ENCODE data around the gene SAMD13. TPM values are rescaled to one million over a fixed set of nuclear protein-coding genes. Genes with fewer than 3 reads are reported as not detected.

The SAMD13 gene
- total and polyA plus RNA-seq, 8 donors = 1.4 to 9.0 (median 4.1) TPM; not detected in 2

DNA sequence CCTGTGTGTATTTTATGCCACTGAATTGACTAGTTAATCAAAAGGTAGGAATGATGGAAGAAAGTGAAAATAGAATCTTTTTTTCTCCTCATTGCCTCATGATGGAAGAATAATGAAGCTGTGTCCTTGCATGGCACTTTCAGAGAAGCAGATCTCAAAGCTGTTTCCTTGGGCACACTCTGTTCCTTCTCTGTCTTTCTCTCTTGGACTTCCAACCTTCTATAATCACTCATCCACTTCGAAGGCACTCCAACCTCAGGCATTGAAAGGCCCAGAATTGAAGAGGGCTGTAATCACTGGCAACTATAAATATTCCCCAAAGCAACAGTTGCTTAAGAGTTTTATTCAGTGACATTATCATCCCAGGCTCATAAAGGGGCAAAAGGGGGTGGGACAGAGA, 65.7 kb downstream of the SAMD13 start:
- no peak for TF ChIP-seq POLR2AphosphoS5 (IDR thresholded peaks at IDR 0.05)
- peak; percentile 20 for TF ChIP-seq EP300 (IDR thresholded peaks at IDR 0.05)
- H3K9me3 ChIP-seq = no peaks in the 10 kb centered on the region
- WGBS, 5 donors = 55 to 89% (median 81%) methylated on average over 1 of the region's 1 CpG
- H3K4me3 ChIP-seq = no peak overlapping the region
- H3K4me1 ChIP-seq = peaks cover 0 to 16% (median 10%) of the 10 kb centered on the region in 4 donors
- DNase-seq = no peak
- H3K27ac ChIP-seq = no peak overlapping the region
- intact Hi-C loops (cut with DNase I; ENCODE audit: low total_unique reads) = no loop called here
- no peaks in the 10 kb centered on the region for H3K36me3 ChIP-seq
- no peaks in the 10 kb centered on the region for H3K27me3 ChIP-seq

DNA sequence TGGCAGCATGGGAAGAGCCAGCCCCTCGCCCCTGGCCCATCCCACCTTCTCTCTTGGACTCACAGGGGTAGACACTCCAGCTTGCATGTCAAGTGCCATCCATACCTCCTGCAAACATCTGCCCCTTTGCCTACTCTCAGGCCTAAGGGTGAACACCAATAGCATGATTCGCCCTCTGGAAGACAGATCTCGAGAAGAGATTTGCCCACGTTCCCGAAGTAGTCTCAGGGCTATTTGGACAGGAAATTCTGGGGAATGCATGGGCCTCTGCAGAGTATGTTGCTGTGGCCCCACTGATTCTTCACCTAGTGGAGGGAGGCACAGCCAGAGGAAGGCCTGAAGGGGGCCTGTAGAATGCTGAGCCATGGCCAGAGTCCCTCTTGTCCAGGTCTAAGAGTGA, 66.9 kb downstream of the SAMD13 start:
- Histone ChIP-seq H3K4me3 (no peak overlapping the region), H3K4me1 (peaks cover 0 to 12% (median 10%) of the 10 kb centered on the region in 4 donors), H3K9me3 (no peaks in the 10 kb centered on the region), H3K36me3 (no peaks in the 10 kb centered on the region), H3K27me3 (no peaks in the 10 kb centered on the region), H3K27ac (no peak overlapping the region)
- TF ChIP-seq EP300 (IDR thresholded peaks at IDR 0.05) (no peak), POLR2A (IDR thresholded peaks at IDR 0.05) (no peak)
- intact Hi-C loops (cut with DNase I; ENCODE audit: low total_unique reads) = no loop called here
- WGBS, 5 donors = 95 to 100% (median 95%) methylated on average over 5 of the region's 5 CpGs
- no peak for DNase-seq

DNA sequence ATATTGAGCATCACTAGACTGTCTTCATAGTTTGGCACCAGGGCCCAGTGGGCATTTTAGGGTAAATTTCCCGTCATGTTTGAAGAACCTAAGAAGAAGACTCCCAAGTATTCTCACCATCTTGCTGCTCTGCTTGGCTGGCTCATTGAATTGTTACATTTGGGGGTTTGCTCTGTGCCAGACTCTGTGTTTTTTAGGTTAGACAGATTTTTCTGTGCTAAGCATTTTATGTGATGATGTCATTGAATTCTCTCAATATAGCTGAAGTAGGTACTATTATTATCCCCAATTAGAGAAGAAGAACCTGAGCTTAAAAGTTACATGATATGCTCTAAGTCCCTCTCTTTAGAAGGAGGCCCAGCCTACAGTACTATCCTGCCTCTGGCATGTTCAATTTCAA, 68.8 kb downstream of the SAMD13 start:
- Histone ChIP-seq H3K27ac (no peak overlapping the region), H3K4me3 (no peak overlapping the region), H3K9me3 (no peaks in the 10 kb centered on the region), H3K27me3 (no peaks in the 10 kb centered on the region), H3K36me3 (no peaks in the 10 kb centered on the region), H3K4me1 (peaks cover 0 to 12% (median 10%) of the 10 kb centered on the region in 4 donors)
- WGBS, 5 donors = 89 to 100% (median 96%) methylated on average over 1 of the region's 1 CpG
- DNase-seq = no peak
- intact Hi-C loops (cut with DNase I; ENCODE audit: low total_unique reads) = no loop called here
- TF ChIP-seq POLR2A (IDR thresholded peaks at IDR 0.05) = no peak
- no peak for TF ChIP-seq POLR2AphosphoS5 (IDR thresholded peaks at IDR 0.05)
- TF ChIP-seq EP300 (IDR thresholded peaks at IDR 0.05) = no peak
- TF ChIP-seq, protein P1, sequence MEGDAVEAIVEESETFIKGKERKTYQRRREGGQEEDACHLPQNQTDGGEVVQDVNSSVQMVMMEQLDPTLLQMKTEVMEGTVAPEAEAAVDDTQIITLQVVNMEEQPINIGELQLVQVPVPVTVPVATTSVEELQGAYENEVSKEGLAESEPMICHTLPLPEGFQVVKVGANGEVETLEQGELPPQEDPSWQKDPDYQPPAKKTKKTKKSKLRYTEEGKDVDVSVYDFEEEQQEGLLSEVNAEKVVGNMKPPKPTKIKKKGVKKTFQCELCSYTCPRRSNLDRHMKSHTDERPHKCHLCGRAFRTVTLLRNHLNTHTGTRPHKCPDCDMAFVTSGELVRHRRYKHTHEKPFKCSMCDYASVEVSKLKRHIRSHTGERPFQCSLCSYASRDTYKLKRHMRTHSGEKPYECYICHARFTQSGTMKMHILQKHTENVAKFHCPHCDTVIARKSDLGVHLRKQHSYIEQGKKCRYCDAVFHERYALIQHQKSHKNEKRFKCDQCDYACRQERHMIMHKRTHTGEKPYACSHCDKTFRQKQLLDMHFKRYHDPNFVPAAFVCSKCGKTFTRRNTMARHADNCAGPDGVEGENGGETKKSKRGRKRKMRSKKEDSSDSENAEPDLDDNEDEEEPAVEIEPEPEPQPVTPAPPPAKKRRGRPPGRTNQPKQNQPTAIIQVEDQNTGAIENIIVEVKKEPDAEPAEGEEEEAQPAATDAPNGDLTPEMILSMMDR (IDR thresholded peaks at IDR 0.05) = no peak

DNA sequence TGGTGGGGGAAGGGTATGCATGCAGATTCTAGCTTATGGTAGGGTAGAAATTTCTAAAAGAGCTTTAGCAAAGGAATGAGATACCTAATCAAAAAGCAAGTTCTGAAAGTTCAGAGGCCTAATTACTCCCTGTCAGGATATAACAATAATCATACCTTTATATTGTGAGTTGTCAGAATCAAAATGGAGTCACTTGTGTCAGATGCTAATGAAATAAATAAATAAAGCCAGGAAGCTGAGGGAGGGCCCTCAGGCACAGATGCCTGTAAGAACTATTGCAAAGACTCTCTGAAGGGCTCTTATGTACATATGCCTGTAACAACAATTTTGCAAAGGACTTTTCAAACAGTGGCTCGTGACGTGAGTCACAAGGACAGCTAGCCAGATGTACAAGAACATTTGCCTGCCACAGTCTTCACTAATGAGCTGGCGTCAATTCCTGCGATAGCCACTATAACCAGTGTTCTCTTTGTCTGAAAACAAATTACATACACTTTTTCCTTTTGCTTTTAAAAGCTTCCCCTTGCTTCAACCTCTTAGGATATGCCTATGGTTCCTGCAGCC, 69.4 kb downstream of the SAMD13 start:
- intact Hi-C loops (cut with DNase I; ENCODE audit: low total_unique reads) = no loop called here
- Histone ChIP-seq H3K36me3 (no peaks in the 10 kb centered on the region), H3K9me3 (no peaks in the 10 kb centered on the region), H3K27me3 (no peaks in the 10 kb centered on the region), H3K4me3 (no peak overlapping the region), H3K4me1 (peaks cover 0 to 7% (median 5%) of the 10 kb centered on the region in 4 donors), H3K27ac (no peak overlapping the region)
- WGBS, 5 donors = 91 to 95% (median 91%) methylated on average over 4 of the region's 4 CpGs
- no peak for TF ChIP-seq POLR2A (IDR thresholded peaks at IDR 0.05)
- no peak for TF ChIP-seq EP300 (IDR thresholded peaks at IDR 0.05)
- TF ChIP-seq, protein P1 (IDR thresholded peaks at IDR 0.05) = no peak
- TF ChIP-seq POLR2AphosphoS5 (IDR thresholded peaks at IDR 0.05) = no peak
- no peak for DNase-seq

DNA sequence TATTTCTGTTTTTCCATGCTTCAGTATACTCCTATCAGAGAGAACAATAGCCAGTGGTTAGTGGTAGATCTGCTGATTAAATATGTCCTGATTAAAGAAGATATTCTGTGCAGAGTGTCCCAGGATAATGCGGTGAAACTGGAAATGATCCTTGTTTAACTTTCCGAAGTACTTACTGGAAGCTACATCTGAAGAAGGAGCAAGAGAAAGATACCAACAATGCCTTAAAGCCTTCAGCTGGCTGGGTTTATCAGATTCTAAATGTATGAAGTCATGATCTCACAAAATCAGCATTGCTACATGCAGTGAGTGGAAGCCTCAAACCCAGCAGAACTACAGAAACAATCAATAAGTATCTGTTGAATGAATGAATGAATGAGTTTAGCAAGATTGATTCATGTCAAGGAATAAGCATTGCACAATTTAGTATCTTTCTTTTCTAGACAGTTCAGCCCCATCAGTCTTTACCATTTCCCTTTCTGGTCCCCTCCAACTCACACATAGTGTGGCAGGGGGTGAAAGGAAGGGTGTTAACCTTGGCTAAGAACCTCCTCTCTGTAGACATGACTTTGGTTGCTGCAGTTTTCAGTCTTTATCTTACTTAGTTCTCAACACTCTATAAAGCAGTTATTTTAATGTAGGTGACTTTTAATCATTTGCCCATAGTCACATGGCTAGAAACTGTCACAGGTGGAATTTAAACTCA, 72.1 kb downstream of the SAMD13 start:
- 40 to 45% (median 41%) methylated on average over 2 of the region's 2 CpGs for WGBS, 5 donors
- TF ChIP-seq POLR2AphosphoS5 (IDR thresholded peaks at IDR 0.05) (no peak), POLR2A (IDR thresholded peaks at IDR 0.05) (no peak), EP300 (IDR thresholded peaks at IDR 0.05) (no peak)
- TF ChIP-seq, protein P1 (IDR thresholded peaks at IDR 0.05) = no peak
- DNase-seq = no peak
- intact Hi-C loops (cut with DNase I; ENCODE audit: low total_unique reads) = no loop called here
- peaks cover 0 to 10% (median 4%) of the 10 kb centered on the region in 4 donors for H3K4me1 ChIP-seq
- H3K27me3 ChIP-seq = no peaks in the 10 kb centered on the region
- no peaks in the 10 kb centered on the region for H3K9me3 ChIP-seq
- H3K4me3 ChIP-seq = no peak overlapping the region
- H3K27ac ChIP-seq = no peak overlapping the region
- no peaks in the 10 kb centered on the region for H3K36me3 ChIP-seq
